RCC 7860 (cell line): ENCODE measurements around the gene NXF1.
"Not testable (repeated sequence)": the region's sequence is repeated elsewhere in the genome, so short reads cannot be mapped to it uniquely, and the experiment has no call there.

Source experiments
- DNase-seq: peaks from one replicate; pipeline ENCODE4 v3.0.0-alpha.2; 2015; ENCODE audit warnings: low spot score
- FAIRE-seq: peaks from 2 replicates; lab custom pipeline; 2012; peaks lifted over from hg19 to GRCh38; lab: Jason Lieb, UNC

Gene NXF1

GRCh38 chr11:62832336-62833234 is 27.3 kb upstream of the NXF1 start, which contains the start of gene TEX54:
Gene TEX54 (minus strand): TSS chr11:62832841.
- FAIRE-seq = no peak
- no peak for DNase-seq

- DNase-seq = peak; percentile 91
- FAIRE-seq = peak; percentile 69
Measured at GRCh38 chr11:62831520-62832335, 26.5 kb upstream of the NXF1 start, which contains the start of gene STX5. Gene STX5 (minus strand): TSS chr11:62832051. CDS start chr11:62831243, 808 bp downstream.

GRCh38 chr11:62830904-62831519 is 25.8 kb upstream of the NXF1 start:
- DNase-seq (no peak), FAIRE-seq (no peak)

GRCh38 chr11:62828130-62828529 is 22.9 kb upstream of the NXF1 start:
- DNase-seq, FAIRE-seq: not testable (repeated sequence)

GRCh38 chr11:62823677-62824076 is 18.4 kb upstream of the NXF1 start:
- FAIRE-seq (no peak), DNase-seq (no peak)

- DNase-seq (no peak), FAIRE-seq (no peak)
Measured at GRCh38 chr11:62817129-62817528, 11.9 kb upstream of the NXF1 start.

- DNase-seq (no peak), FAIRE-seq (no peak)
Measured at GRCh38 chr11:62816557-62816956, 11.3 kb upstream of the NXF1 start.

- no peak for DNase-seq
- FAIRE-seq = no peak
Measured at GRCh38 chr11:62811659-62812058, 6.4 kb upstream of the NXF1 start.

- FAIRE-seq (no peak), DNase-seq (no peak)
Measured at GRCh38 chr11:62810748-62811147, 5.5 kb upstream of the NXF1 start.

GRCh38 chr11:62806611-62807121 is 1.4 kb upstream of the NXF1 start:
- FAIRE-seq = no peak
- DNase-seq = no peak

- FAIRE-seq (no peak), DNase-seq (no peak)
Measured at GRCh38 chr11:62805961-62806441, 761 bp upstream of the NXF1 start.

- no peak for FAIRE-seq
- DNase-seq = no peak
Measured at GRCh38 chr11:62804310-62805075, 747 bp downstream of the NXF1 start.

- FAIRE-seq = no peak
- DNase-seq = no peak
Measured at GRCh38 chr11:62801071-62801470, 4.2 kb downstream of the NXF1 start.

- DNase-seq = no peak
- no peak for FAIRE-seq
Measured at GRCh38 chr11:62799486-62799885, 5.8 kb downstream of the NXF1 start.

- FAIRE-seq = no peak
- DNase-seq = no peak
Measured at GRCh38 chr11:62796281-62796680, 9.0 kb downstream of the NXF1 start.

- FAIRE-seq = no peak
- no peak for DNase-seq
Measured at GRCh38 chr11:62794201-62794775, 11.0 kb downstream of the NXF1 start.

- FAIRE-seq = no peak
- DNase-seq = no peak
Measured at GRCh38 chr11:62792202-62792575, 13.1 kb downstream of the NXF1 start.

- DNase-seq (peak; percentile 55), FAIRE-seq (no peak)
Measured at GRCh38 chr11:62791501-62792201, 13.6 kb downstream of the NXF1 start, which contains the start of gene TMEM223. Gene TMEM223 (minus strand): TSS chr11:62792006. CDS start chr11:62791994, 12 bp downstream.

- FAIRE-seq = no peak
- DNase-seq = no peak
Measured at GRCh38 chr11:62789576-62789975, 15.7 kb downstream of the NXF1 start.
